HG03565 (cell line): ENCODE data around the gene NEK9.

ENCODE experiments used
- ATAC-seq: cut with Tn5 transposase; IDR thresholded peaks from one replicate; pipeline ENCODE4 v1.9.1; 2021; ENCODE audit warnings: mild to moderate bottlenecking, moderate library complexity; ENCODE audit not compliant: unreplicated experiment

Gene NEK9

DNA sequence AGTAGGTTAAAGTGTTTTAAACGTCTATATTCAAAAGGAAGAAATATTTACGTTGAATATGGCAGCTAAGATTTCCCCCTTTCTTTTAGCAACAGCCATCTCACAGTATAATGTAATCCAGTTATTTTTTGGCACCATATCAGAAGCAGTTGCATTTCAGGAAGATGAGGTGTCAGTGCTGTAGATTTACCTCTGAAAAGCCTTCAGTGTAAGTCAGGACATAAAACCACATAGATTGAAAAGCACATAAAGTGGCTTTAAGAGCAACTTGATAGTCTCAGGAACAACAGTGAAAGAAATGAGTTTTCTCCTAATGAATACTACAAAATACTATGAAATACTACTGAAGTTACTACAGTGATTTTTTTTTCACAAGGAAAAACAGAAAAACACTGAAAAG, 82.5 kb downstream of the NEK9 start:
- ATAC-seq, result no peak

DNA sequence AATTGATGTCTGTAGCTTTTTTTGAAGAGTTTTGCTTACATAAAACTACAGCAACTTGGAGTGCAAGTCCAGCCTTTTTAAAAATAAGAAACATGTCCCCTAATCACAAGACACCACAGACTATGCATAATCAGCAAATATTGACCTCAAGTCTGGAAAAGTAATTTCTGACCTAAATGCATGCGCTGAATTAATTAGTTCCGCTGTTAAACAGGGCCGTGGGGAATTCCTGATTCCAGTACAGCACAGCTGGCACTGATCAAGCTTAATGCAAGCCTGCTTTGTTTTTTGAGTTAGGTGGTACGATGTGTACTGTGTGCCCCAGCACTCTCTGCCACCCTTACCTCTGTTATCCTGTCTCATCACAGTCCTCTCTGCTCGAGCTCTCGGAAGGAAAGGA, 84.8 kb downstream of the NEK9 start:
- ATAC-seq, result no peak

DNA sequence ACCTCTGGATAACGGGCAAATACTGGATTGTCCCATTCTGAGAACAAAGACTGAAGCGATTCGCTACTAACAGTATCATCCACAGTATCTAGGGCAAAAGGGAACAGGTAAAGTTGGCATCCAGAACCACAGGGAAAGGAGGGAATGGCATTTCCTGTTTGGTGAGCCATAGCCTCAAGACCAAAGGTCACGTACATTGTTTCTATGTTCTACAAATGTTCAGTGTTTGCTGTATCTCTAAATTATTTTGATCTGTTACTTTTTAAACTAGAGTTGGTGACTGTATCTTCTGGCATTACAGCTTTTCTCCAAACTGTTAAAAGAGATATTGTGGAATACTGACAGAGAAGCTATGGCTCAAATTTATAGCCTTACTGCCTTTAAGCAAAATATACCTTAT, 85.2 kb downstream of the NEK9 start:
- ATAC-seq, result no peak

DNA sequence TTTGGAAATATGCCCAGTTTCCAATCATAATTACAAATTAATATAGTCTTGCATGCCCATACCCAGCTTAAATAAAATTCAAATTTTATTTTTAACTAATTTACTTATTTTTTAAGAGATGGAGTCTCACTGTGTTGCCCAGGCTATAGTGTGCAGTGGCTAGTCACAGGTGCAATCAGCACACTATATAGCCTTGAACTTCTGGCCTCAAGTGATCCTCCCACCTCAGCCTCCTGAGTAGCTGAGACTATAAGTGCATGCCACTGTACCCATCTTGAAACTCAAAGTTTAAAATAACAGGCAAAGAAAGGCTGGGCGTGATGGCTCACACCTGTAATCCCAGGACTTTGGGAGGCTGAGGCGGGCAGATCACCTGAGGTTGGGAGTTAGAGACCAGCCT, 85.9 kb downstream of the NEK9 start:
- no peak for ATAC-seq

DNA sequence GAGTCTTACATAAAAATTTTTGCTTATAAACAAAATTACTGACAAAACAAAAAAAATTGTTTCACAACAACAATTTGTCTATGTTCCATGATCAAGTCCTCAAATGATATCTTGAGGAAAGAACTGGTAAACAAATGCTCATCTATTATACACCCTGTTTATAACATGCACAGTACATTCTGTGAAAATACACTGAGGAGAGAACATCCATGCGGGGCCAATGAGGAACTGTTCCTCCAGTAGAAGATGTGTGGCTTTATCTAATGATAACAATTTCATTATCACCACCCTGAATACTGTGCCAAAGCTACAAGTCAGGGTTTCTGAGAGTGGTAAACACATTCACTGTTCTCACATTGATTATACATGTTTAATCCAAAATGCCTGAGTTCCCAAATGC, 86.3 kb downstream of the NEK9 start:
- no peak for ATAC-seq

DNA sequence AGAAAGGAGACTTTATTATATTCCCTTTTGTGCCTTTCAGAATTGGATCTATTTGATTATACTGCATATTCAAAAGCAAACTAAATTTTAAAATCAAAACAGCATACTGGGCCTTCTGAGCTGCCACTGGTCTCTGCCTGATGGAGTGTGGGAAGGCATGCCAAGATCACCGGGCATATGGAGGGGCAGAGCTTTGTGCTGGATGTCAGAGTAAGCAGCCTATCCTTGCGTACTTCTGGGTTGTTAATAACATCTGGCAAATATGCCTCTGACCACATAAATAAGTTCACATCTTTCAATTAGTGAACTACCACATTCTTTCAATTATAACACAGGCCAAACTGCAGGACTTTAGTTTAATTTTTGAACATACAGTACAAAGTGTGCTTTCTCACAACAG, 93.9 kb downstream of the NEK9 start:
- no peak for ATAC-seq

DNA sequence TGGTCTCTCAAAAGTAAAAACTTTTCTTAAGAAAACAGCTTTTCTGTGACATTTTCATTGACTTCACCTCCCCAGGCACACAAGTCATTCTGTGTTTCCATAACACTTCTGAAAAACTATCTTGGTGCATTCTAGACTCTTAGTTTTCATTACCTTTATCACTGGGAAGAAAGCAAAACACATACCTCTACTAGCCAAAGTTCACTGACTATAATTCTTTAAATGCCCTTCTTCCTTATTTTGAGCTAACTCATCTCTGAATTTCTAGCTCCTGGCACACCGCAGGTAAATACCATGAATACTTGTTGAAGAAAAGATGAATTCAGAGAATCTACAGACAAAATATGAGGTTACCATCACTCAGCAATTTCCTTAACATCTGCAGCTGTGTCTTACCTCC, 96.7 kb downstream of the NEK9 start:
- no peak for ATAC-seq
